GM21367 (cell line): ENCODE data around the gene MEF2D.

Experiments
- ATAC-seq: cut with Tn5 transposase; IDR thresholded peaks from one replicate; pipeline ENCODE4 v1.9.1; 2021; ENCODE audit not compliant: unreplicated experiment

The MEF2D gene

DNA sequence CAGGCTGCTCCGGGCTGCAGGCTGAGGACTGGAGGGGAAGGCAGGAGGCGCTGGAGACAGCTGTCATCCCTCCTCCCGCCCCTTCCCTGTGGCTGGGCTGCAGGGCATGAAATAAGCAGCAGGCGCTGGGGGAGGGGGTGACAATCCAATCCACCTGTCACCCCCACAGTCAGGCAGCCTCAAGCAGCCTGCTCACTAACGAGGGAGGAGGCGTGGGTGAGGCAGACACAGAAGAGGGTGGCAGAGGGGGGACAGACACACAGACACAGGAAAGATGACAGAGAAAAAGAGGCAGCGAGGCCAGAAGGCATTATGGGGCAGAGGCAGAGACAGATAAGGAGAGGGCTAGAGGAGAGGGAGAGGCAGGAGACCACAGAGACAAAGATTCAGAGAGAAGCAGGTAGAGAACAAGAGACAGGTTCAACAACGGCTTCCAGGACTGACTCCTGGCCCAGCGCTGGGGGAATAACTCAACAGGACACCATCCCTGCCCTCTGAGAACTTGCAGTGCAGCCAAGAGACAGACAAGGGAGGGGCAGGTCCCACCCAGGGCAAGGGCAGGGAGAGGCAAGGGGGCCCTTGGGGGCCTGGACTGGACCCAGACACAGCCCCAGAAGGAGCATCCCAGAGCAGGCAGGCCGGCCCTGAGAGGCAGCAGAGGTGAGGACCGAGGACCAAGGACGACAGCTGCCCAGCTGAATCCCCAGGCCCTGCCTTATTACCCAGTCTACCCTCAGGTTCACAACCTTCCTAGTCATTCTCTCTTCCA, 11.2 kb downstream of the MEF2D start:
- peak; percentile 1 for ATAC-seq

- ATAC-seq: peak; percentile 54
Observed at GRCh38 chr1:156488566-156489165, 11.9 kb downstream of the MEF2D start.

- no peak for ATAC-seq
Observed at GRCh38 chr1:156487862-156488261, 12.7 kb downstream of the MEF2D start.

GRCh38 chr1:156486421-156487344, 13.9 kb downstream of the MEF2D start:
- no peak for ATAC-seq

GRCh38 chr1:156485984-156486383, 14.6 kb downstream of the MEF2D start:
- no peak for ATAC-seq

GRCh38 chr1:156484480-156485058, 16.0 kb downstream of the MEF2D start:
- ATAC-seq: no peak

DNA sequence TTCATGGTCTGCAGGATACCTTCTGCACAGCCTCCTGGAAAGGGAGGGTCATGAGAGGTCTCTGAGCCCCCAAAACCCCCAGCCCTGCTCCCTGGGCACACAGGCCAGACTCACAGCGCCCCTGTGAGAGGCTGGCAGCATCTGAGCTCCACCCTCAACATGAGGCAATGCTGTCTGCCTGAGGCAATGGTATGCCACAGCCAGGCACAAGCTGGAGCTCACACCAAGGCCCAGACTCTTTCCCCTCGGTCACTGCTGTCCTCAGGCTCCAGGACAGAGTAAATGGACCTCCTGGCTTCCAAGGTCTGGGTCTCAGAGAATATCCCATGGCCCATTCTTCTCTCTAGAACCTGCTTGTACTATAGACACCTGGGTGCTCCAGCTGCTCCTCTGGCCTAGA, 17.2 kb downstream of the MEF2D start:
- no peak for ATAC-seq

DNA sequence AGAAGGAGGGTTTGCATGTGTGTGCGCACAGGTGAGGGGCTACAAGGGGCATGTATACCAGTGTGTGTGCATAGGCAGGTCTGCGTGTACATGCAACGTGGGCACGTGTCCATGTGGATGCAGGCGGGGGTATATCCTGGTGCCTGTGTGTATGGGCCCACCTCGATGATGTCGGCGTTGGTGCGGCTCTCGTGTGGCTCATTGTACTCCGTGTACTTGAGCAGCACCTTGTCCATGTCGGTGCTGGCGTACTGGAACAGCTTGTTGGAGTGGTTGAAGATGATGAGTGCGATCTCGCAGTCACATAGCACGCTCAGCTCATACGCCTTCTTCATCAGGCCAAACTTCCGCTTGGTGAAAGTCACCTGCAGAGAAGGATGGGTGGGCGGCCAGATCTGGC, 18.3 kb downstream of the MEF2D start:
- ATAC-seq: no peak

GRCh38 chr1:156481527-156481926, 19.0 kb downstream of the MEF2D start:
- ATAC-seq: no peak

DNA sequence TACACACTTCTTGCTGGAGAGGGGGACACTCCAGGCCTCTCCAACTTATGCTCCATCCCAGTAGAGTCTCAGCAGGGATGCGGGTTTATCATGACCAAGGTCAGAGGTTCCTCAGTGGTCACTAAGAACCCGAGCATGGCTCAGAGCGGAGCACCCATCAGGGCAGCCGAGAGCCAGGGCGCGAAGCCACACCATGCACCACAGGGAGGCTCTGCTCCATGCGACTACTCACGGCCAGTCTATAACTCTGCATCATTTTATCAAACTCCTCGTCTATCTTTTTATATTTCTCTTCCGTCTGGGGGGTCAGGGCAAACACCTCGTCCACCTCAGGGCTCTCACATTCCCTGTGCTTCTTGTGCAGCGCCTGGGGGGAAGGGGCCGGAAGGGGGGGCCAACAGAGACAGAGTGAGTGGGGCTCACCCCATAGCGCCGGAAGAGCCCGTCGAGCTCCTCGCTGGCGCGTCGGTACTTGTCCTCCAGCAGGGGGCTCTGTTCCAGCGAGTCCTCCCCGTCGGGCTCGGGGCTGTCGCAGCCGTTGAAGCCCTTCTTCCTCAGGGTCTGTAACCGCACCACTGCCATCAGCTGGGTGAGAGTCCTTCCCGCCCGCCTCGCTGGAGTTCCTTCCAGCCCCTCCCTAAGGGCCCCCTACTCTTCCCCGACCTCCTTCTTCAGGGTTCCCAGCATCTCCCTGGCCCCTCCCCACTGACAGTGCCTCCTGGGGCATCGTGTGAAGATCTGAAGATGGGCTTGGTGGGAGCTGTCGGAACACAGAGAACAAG, 20.0 kb downstream of the MEF2D start:
- no peak for ATAC-seq

DNA sequence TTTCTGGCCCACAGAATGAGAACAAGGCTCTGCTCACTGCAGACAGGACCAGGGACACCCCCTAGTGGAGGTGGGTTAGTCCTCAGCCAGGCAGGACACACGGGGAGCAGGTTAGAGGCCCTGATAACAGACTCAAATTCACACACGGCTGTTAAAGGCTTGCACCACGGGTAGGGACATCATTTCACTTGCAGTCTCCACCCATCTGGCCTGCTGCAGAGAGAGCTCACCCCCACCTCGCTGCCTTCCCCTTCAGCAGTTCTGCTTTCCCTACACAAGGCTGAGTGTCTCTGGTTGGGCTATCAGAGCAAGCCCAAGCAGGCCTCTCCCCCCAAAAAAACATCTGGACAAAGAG, 20.6 kb downstream of the MEF2D start:
- ATAC-seq: no peak

DNA sequence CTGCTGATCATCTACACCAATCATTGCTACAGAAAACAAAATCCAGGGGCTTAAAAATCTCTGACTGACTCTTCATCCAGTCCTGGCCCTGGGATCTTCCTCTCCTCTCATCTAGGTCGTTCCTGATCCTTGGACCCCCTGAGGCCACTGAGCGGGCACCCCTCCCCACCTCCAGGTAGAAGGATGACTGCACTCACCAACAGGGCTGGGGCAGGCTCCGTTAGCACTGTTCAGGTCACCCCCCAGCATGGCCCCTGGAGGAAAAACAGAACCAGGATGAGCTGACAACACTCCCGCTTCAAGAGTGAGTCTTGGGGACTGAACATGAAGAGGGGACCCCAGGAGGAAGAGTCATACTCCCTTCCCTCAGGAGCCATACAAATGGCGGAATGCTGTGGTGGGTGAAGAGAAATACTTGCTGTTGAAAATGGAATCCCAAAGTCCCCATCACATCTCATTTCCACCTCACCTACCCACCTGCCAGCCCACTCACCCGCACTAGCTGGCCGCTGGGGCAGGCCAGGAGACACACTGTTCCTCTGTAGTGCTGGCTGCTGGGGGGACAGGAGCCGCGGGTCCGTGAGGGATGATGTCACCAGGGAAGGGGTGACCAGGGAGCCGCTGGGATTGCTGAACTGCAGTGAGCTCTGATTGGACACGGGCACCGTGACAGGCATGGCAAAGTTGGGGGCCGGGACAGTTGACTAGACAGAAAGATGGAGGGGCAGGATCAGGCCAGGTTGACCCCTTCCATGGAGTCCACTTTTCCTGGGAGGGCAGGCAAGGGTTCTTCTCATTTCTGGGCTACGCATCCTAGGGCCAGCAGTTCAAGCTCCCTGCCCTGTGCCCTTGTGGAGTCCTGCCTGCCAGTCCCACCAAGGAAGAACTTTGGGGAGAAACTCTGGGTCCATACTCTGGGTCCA, 21.2 kb downstream of the MEF2D start:
- no peak for ATAC-seq

DNA sequence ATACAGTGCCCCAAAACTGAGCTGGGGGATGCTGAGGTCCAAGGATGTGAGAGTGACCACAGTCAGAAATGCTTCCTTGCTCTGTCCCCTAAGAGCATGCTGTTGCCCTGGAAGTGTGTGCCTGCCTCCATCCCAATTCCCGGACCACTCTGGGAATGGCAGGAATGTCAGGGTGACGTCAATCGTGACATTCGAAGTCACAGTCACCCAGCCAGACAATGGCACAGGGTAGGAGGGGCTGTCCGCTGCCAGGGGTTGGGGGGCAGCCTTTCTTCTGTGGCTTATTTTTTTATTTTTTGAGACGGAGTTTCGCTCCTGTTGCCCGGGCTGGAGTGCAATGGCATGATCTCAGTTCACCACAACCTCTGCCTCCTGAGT, 22.3 kb downstream of the MEF2D start:
- ATAC-seq: no peak

GRCh38 chr1:156477526-156478249, 22.9 kb downstream of the MEF2D start:
- ATAC-seq: no peak

GRCh38 chr1:156476501-156477298, 23.9 kb downstream of the MEF2D start:
- no peak for ATAC-seq

DNA sequence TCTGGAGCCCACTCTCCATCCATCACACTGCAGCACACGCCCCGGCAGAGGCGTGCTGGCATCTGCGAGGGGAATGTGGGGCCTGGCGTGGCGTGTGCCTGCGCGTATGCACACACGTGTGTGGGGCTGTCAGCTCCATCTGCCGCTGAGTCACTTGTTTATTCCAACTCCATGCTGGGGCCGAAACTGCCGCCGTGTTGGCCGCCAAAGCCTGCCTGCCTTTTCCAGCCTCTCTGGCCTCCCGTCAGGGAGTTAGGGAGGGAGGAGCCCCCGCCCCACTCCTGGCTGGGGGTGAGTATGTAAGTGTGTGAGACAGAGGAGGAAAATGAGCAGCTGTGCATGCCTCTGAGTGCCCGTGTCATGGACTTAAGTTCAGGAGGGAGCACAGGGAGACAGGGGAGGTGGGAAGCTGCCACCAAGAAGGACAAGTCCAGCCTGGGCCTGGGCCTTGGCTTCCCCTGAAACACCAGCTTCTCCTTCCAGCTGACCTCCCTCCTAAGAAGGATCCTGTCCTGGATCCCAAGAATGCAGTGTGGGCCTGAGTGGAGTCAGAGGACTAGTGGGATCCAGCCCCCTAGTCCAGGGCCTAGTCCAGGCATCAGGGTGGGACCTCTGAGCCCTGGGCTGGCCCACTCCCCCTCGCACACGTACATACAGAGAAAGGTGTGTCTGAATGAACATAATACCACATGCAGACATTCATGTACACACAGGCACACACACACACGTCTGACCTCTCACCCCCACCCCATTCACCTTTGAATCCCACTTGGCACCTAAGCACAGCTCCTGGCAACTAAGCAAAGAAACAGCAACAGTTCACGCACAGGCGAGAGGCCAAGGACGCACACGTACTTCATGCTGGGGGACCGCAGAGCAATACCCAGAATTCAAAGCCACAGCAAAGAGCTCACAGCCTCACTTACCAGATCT, 24.7 kb downstream of the MEF2D start:
- no peak for ATAC-seq

GRCh38 chr1:156474966-156475365, 25.6 kb downstream of the MEF2D start:
- ATAC-seq: no peak
